Heart left ventricle (tissue), 13 donors: ENCODE data around the gene PPM1A.

ENCODE experiments used
- POLR2A ChIP-seq, 2 donors: fragments of 450-650 bp; IDR thresholded peaks; one replicate each; pipeline ENCODE4 v1.6.1; 2017; ENCODE audit warnings: antibody characterized with exemption in 2 of 2, mild to moderate bottlenecking in 2 of 2, moderate library complexity in 2 of 2
- TF ChIP-seq, protein P1 (sequence below), 12 donors: fragments of 200-600 bp; sonication (generic) in 4 of 12; IDR thresholded peaks; one replicate each; pipeline versions ENCODE4 v1.5.0 to v1.8.0; 2018 to 2022; ENCODE audit warnings: antibody characterized with exemption in 12 of 12, mild to moderate bottlenecking in 5 of 12
- donor health status: ischemic (EF 13 %, LVEDD 7.1; RV severe dilation, severe dysfunction).
- donor health status: DM: no; HTN: yes; CAD: no.
- donor health status: DM: no; HTN: no; CAD: no.
- donor health status: ischemic (EF 25% LVEDD 6.9; RV normal size, moderate dysfunction).
- donor health status: ischemic (EF 25% LVEDD 5.7; RV mildly dilated, moderate dysfunction).
- donor health status: ischemic (EF 35%, LVEDD 5.7; RV mildly dilated, moderate dysfunction).
- donor health status: nonischemic (EF 11% LVEDD 7.7; RV severe dilation, severe dysfunction).
- donor health status: DM: yes; HTN: yes; CAD: no.
- donor health status: PGD.
- donor health status: ischemic (EF 29% LVEDD 5.4; RV normal size, mild dysfunction).
- donor health status: nonischemic (EF 23%, LVEDD 6.1; RV moderate dilation, normal function).

DNA sequence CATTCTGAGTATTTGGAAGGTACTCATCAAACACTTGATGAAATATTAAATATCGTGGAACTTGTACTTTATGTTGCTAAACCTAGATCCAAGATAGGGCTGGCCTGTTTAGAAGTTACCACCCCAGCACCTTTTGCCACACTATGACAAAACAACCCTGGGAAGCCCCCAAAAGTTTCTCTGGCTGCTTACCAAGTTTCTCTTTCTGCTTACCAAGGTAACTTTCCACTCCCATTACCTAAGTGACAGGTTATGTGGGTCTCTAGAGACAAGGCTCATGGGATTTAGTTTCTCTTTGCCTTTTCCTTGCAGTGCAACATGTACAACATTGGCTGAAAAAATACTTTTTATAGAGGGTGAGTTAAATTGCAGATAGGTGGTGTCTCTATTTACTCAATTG is 28.9 kb upstream of the PPM1A start:
- TF ChIP-seq, protein P1, sequence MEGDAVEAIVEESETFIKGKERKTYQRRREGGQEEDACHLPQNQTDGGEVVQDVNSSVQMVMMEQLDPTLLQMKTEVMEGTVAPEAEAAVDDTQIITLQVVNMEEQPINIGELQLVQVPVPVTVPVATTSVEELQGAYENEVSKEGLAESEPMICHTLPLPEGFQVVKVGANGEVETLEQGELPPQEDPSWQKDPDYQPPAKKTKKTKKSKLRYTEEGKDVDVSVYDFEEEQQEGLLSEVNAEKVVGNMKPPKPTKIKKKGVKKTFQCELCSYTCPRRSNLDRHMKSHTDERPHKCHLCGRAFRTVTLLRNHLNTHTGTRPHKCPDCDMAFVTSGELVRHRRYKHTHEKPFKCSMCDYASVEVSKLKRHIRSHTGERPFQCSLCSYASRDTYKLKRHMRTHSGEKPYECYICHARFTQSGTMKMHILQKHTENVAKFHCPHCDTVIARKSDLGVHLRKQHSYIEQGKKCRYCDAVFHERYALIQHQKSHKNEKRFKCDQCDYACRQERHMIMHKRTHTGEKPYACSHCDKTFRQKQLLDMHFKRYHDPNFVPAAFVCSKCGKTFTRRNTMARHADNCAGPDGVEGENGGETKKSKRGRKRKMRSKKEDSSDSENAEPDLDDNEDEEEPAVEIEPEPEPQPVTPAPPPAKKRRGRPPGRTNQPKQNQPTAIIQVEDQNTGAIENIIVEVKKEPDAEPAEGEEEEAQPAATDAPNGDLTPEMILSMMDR (IDR thresholded peaks at IDR 0.05) = no peak
- no peak for TF ChIP-seq POLR2A (IDR thresholded peaks at IDR 0.05)
